ENCODE measurements around the gene PCDHGA3. TPM values are rescaled to one million over a fixed set of nuclear protein-coding genes. Genes with fewer than 3 reads are reported as not detected.
"Not testable (repeated sequence)": the region's sequence is repeated elsewhere in the genome, so short reads cannot be mapped to it uniquely, and the experiment has no call there.

Gene PCDHGA3
- total RNA-seq, 1 donor from 2014 or later: 1.8 TPM

DNA sequence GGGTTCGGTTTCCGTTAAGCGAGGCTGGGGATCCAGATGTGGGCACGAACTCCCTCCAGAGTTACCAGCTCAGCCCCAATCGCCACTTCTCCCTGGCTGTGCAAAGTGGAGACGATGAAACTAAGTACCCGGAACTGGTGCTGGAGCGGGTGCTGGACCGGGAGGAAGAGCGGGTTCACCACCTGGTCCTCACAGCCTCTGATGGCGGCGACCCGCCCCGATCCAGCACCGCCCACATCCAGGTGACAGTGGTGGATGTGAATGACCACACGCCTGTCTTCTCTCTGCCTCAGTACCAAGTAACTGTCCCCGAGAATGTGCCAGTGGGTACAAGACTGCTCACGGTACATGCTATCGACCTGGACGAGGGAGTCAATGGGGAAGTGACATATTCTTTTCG, 39.7 kb downstream of the PCDHGA3 start:
- no peak overlapping the region for H3K4me3 ChIP-seq
- ATAC-seq (no peak), DNase-seq (no peak)
- no peak overlapping the region for H3K27ac ChIP-seq
- no peaks in the 10 kb centered on the region for H3K4me1 ChIP-seq
- TF ChIP-seq, protein P1, sequence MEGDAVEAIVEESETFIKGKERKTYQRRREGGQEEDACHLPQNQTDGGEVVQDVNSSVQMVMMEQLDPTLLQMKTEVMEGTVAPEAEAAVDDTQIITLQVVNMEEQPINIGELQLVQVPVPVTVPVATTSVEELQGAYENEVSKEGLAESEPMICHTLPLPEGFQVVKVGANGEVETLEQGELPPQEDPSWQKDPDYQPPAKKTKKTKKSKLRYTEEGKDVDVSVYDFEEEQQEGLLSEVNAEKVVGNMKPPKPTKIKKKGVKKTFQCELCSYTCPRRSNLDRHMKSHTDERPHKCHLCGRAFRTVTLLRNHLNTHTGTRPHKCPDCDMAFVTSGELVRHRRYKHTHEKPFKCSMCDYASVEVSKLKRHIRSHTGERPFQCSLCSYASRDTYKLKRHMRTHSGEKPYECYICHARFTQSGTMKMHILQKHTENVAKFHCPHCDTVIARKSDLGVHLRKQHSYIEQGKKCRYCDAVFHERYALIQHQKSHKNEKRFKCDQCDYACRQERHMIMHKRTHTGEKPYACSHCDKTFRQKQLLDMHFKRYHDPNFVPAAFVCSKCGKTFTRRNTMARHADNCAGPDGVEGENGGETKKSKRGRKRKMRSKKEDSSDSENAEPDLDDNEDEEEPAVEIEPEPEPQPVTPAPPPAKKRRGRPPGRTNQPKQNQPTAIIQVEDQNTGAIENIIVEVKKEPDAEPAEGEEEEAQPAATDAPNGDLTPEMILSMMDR (IDR thresholded peaks at IDR 0.05): no peak
- no peaks in the 10 kb centered on the region for H3K36me3 ChIP-seq
- H3K9me3 ChIP-seq: peaks cover 79% of the 10 kb centered on the region
- H3K27me3 ChIP-seq (ENCODE audit: low read depth): peaks cover 7% of the 10 kb centered on the region
- intact Hi-C loops (cut with DNase I): no loop called here

- ATAC-seq (no peak), DNase-seq (no peak)
- H3K27ac ChIP-seq: no peak overlapping the region
- peaks cover 86% of the 10 kb centered on the region for H3K9me3 ChIP-seq
- H3K4me3 ChIP-seq: no peak overlapping the region
- no peaks in the 10 kb centered on the region for H3K36me3 ChIP-seq
- no peaks in the 10 kb centered on the region for H3K4me1 ChIP-seq
- peaks cover 10% of the 10 kb centered on the region for H3K27me3 ChIP-seq (ENCODE audit: low read depth)
- intact Hi-C loops (cut with DNase I): no loop called here
- TF ChIP-seq, protein P1 (IDR thresholded peaks at IDR 0.05): no peak
Observed at GRCh38 chr5:141384471-141385267, 41.0 kb downstream of the PCDHGA3 start.

- intact Hi-C loops (cut with DNase I); H3K36me3 ChIP-seq; DNase-seq; H3K27ac ChIP-seq; H3K4me1 ChIP-seq: not testable (repeated sequence)
- H3K4me3 ChIP-seq: peak within 1 kb of the TSS; percentile 26
- peaks cover 21% of the 10 kb centered on the region for H3K27me3 ChIP-seq (ENCODE audit: low read depth)
- H3K9me3 ChIP-seq: peaks cover 84% of the 10 kb centered on the region
- TF ChIP-seq, protein P1 (IDR thresholded peaks at IDR 0.05): peak; percentile 37
- ATAC-seq: peak; percentile 78 to 93
Observed at GRCh38 chr5:141387557-141388311, 44.1 kb downstream of the PCDHGA3 start, which contains the start of gene PCDHGB4. TSS of gene PCDHGB4 (plus strand) at chr5:141387698. CDS start at chr5:141387885, 187 bp downstream.

GRCh38 chr5:141388661-141389060, 45.0 kb downstream of the PCDHGA3 start:
- no peak overlapping the region for H3K27ac ChIP-seq
- TF ChIP-seq, protein P1 (IDR thresholded peaks at IDR 0.05): no peak
- ATAC-seq (no peak), DNase-seq (no peak)
- intact Hi-C loops (cut with DNase I): no loop called here
- no peaks in the 10 kb centered on the region for H3K4me1 ChIP-seq
- H3K4me3 ChIP-seq: no peak overlapping the region
- no peaks in the 10 kb centered on the region for H3K36me3 ChIP-seq
- peaks cover 84% of the 10 kb centered on the region for H3K9me3 ChIP-seq
- peaks cover 23% of the 10 kb centered on the region for H3K27me3 ChIP-seq (ENCODE audit: low read depth)

DNA sequence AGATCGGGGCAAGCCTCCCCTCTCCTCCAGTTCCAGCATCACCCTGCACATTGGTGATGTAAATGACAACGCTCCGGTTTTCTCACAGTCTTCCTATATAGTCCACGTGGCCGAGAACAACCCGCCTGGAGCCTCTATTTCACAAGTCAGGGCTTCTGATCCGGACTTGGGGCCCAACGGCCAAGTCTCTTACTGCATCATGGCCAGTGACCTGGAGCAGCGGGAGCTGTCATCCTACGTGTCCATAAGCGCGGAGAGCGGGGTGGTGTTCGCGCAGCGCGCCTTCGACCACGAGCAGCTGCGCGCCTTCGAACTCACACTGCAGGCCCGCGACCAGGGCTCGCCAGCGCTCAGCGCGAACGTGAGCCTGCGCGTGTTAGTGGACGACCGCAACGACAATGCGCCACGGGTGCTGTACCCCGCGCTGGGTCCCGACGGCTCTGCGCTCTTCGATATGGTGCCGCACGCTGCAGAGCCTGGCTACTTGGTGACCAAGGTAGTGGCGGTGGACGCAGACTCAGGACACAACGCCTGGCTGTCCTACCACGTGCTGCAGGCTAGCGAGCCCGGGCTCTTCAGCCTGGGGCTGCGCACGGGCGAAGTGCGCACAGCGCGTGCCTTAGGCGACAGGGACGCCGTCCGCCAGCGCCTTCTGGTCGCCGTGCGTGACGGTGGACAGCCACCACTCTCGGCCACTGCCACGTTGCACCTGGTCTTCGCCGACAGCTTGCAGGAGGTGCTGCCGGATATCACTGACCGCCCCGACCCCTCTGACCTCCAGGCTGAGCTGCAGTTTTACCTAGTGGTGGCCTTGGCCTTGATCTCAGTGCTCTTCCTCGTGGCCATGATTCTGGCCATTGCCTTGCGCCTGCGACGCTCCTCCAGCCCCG, 45.8 kb downstream of the PCDHGA3 start:
- H3K9me3 ChIP-seq: peaks cover 83% of the 10 kb centered on the region
- no peaks in the 10 kb centered on the region for H3K4me1 ChIP-seq

More for the DNA sequence above, 45.8 kb downstream of the PCDHGA3 start:
- H3K27ac ChIP-seq: no peak overlapping the region
- no peak for DNase-seq
- TF ChIP-seq, protein P1 (IDR thresholded peaks at IDR 0.05): no peak
- H3K36me3 ChIP-seq: no peaks in the 10 kb centered on the region
- no peak overlapping the region for H3K4me3 ChIP-seq
- intact Hi-C loops (cut with DNase I): no loop called here
- no peak for ATAC-seq
- H3K27me3 ChIP-seq (ENCODE audit: low read depth): peaks cover 27% of the 10 kb centered on the region

Measured in lower lobe of right lung (tissue), 2 donors.